Activated naive CD8-positive, alpha-beta T cell treated with anti-CD3 and anti-CD28 coated beads, Interleukin-2, amount 10 ng/mL, durations not matched to agents 7 days and 5 days (primary cell): Measurements from ENCODE around the gene SLC2A13. TPM values are rescaled to one million over a fixed set of nuclear protein-coding genes. Genes with fewer than 3 reads are reported as not detected.
"Not testable (repeated sequence)": the region's sequence is repeated elsewhere in the genome, so short reads cannot be mapped to it uniquely, and the experiment has no call there.

Source experiments
- ATAC-seq: fragments of 150-1000 bp; cut with Tn5 transposase; one replicate; pipeline ENCODE4 v1.10.0; 2021; ENCODE audit warnings: low read depth, moderate library complexity
- POLR2A ChIA-PET: fragments of 350-600 bp; sonication (Branson Sonifier 250); formaldehyde crosslinking; loops from one replicate; lab custom pipeline; 2021; ENCODE audit warnings: antibody characterized with exemption; lab: Charles Lee
- DNase-seq: peaks from one replicate; pipeline ENCODE4 v3.0.0; 2021
- H3K27ac Mint-ChIP-seq: one replicate; pipeline ENCODE4 v1.8.0; 2022; ENCODE audit warnings: mild to moderate bottlenecking, mixed read lengths
- H3K27me3 Mint-ChIP-seq: one replicate; pipeline ENCODE4 v1.8.0; 2022; ENCODE audit warnings: mild to moderate bottlenecking, moderate library complexity, mixed read lengths
- H3K36me3 Mint-ChIP-seq: one replicate; pipeline ENCODE4 v1.8.0; 2021; ENCODE audit warnings: mild to moderate bottlenecking, mixed read lengths
- H3K4me1 Mint-ChIP-seq: one replicate; pipeline ENCODE4 v1.8.0; 2021; ENCODE audit warnings: mixed read lengths
- H3K4me3 Mint-ChIP-seq: one replicate; pipeline ENCODE4 v1.8.0; 2022; ENCODE audit warnings: mild to moderate bottlenecking, moderate library complexity, mixed read lengths
- H3K9me3 Mint-ChIP-seq: one replicate; pipeline ENCODE4 v1.8.0; 2021; ENCODE audit warnings: mixed read lengths
- total RNA-seq, 2 experiments: library from RNA; stranded (reverse); gene quantifications; one replicate each; pipeline ENCODE4 v1.2.3, GENCODE V29; 2021

The SLC2A13 gene
- total RNA-seq, 2 experiments from 2014 or later, result 8.1 to 8.5 TPM

- H3K27ac Mint-ChIP-seq, POLR2A ChIA-PET, H3K9me3 Mint-ChIP-seq, H3K36me3 Mint-ChIP-seq, H3K4me1 Mint-ChIP-seq, H3K4me3 Mint-ChIP-seq, H3K27me3 Mint-ChIP-seq, ATAC-seq, DNase-seq: not testable (repeated sequence)
Measured at GRCh38 chr12:40047002-40047401, 58.9 kb downstream of the SLC2A13 start.

- POLR2A ChIA-PET, result no interaction called here
- no peak overlapping the region for H3K4me3 Mint-ChIP-seq
- no peak overlapping the region for H3K27ac Mint-ChIP-seq
- DNase-seq (no peak), ATAC-seq (no peak)
- no peaks in the 10 kb centered on the region for H3K27me3 Mint-ChIP-seq
- no peaks in the 10 kb centered on the region for H3K9me3 Mint-ChIP-seq
- H3K4me1 Mint-ChIP-seq, result no peaks in the 10 kb centered on the region
- peaks cover 5% of the 10 kb centered on the region for H3K36me3 Mint-ChIP-seq
Measured at GRCh38 chr12:40045656-40046055, 60.2 kb downstream of the SLC2A13 start.

- H3K9me3 Mint-ChIP-seq, result no peaks in the 10 kb centered on the region
- H3K27ac Mint-ChIP-seq, result no peak overlapping the region
- peaks cover 2% of the 10 kb centered on the region for H3K4me1 Mint-ChIP-seq
Measured at GRCh38 chr12:40044396-40044795, 61.5 kb downstream of the SLC2A13 start.

GRCh38 chr12:40039598-40039997 lies 66.3 kb downstream of the SLC2A13 start:
- Mint-ChIP-seq H3K4me3 (no peak overlapping the region), H3K36me3 (peaks cover 4% of the 10 kb centered on the region), H3K27ac (no peak overlapping the region), H3K4me1 (peaks cover 2% of the 10 kb centered on the region), H3K27me3 (no peaks in the 10 kb centered on the region), H3K9me3 (no peaks in the 10 kb centered on the region)
- no peak for DNase-seq
- POLR2A ChIA-PET, result no interaction called here
- no peak for ATAC-seq

More at GRCh38 chr12:40044396-40044795, 61.5 kb downstream of the SLC2A13 start:
- peaks cover 5% of the 10 kb centered on the region for H3K36me3 Mint-ChIP-seq
- POLR2A ChIA-PET, result no interaction called here
- DNase-seq (no peak), ATAC-seq (no peak)
- no peaks in the 10 kb centered on the region for H3K27me3 Mint-ChIP-seq
- no peak overlapping the region for H3K4me3 Mint-ChIP-seq

GRCh38 chr12:40038619-40039018 lies 67.3 kb downstream of the SLC2A13 start:
- ATAC-seq (no peak), DNase-seq (no peak)
- peaks cover 4% of the 10 kb centered on the region for H3K4me1 Mint-ChIP-seq
- POLR2A ChIA-PET, result no interaction called here
- H3K36me3 Mint-ChIP-seq, result peaks cover 4% of the 10 kb centered on the region
- H3K27me3 Mint-ChIP-seq, result no peaks in the 10 kb centered on the region
- H3K9me3 Mint-ChIP-seq, result no peaks in the 10 kb centered on the region
- no peak overlapping the region for H3K27ac Mint-ChIP-seq
- no peak overlapping the region for H3K4me3 Mint-ChIP-seq

- POLR2A ChIA-PET, result no interaction called here
- no peak for DNase-seq
- ATAC-seq, result no peak
- H3K4me1 Mint-ChIP-seq, result peaks cover 9% of the 10 kb centered on the region
- H3K4me3 Mint-ChIP-seq, result no peak overlapping the region
- H3K27me3 Mint-ChIP-seq, result no peaks in the 10 kb centered on the region
- H3K27ac Mint-ChIP-seq, result no peak overlapping the region
- peaks cover 2% of the 10 kb centered on the region for H3K36me3 Mint-ChIP-seq
- no peaks in the 10 kb centered on the region for H3K9me3 Mint-ChIP-seq
Measured at GRCh38 chr12:40034712-40035111, 71.2 kb downstream of the SLC2A13 start.

- POLR2A ChIA-PET, result no interaction called here
- Mint-ChIP-seq H3K27ac (no peak overlapping the region), H3K9me3 (no peaks in the 10 kb centered on the region), H3K4me1 (peaks cover 7% of the 10 kb centered on the region), H3K4me3 (no peak overlapping the region), H3K27me3 (no peaks in the 10 kb centered on the region), H3K36me3 (peaks cover 2% of the 10 kb centered on the region)
- ATAC-seq (no peak), DNase-seq (no peak)
Measured at GRCh38 chr12:40034156-40034555, 71.7 kb downstream of the SLC2A13 start.

- Mint-ChIP-seq H3K27me3 (no peaks in the 10 kb centered on the region), H3K9me3 (no peaks in the 10 kb centered on the region), H3K4me1 (peaks cover 7% of the 10 kb centered on the region), H3K36me3 (peaks cover 2% of the 10 kb centered on the region), H3K27ac (no peak overlapping the region), H3K4me3 (no peak overlapping the region)
- ATAC-seq, result no peak
- POLR2A ChIA-PET, result no interaction called here
- no peak for DNase-seq
Measured at GRCh38 chr12:40033242-40033630, 72.6 kb downstream of the SLC2A13 start.

- no peak overlapping the region for H3K4me3 Mint-ChIP-seq
- peaks cover 7% of the 10 kb centered on the region for H3K4me1 Mint-ChIP-seq
- H3K27me3 Mint-ChIP-seq, result no peaks in the 10 kb centered on the region
- H3K36me3 Mint-ChIP-seq, result peaks cover 3% of the 10 kb centered on the region
- H3K9me3 Mint-ChIP-seq, result no peaks in the 10 kb centered on the region
- no peak overlapping the region for H3K27ac Mint-ChIP-seq
- ATAC-seq, result no peak
- no peak for DNase-seq
- POLR2A ChIA-PET, result no interaction called here
Measured at GRCh38 chr12:40032433-40033241, 73.2 kb downstream of the SLC2A13 start.

- DNase-seq (no peak), ATAC-seq (no peak)
- H3K4me3 Mint-ChIP-seq, result no peak overlapping the region
- H3K36me3 Mint-ChIP-seq, result peaks cover 3% of the 10 kb centered on the region
- no peak overlapping the region for H3K27ac Mint-ChIP-seq
- peaks cover 7% of the 10 kb centered on the region for H3K4me1 Mint-ChIP-seq
- H3K9me3 Mint-ChIP-seq, result no peaks in the 10 kb centered on the region
- H3K27me3 Mint-ChIP-seq, result no peaks in the 10 kb centered on the region
- POLR2A ChIA-PET, result no interaction called here
Measured at GRCh38 chr12:40031965-40032364, 73.9 kb downstream of the SLC2A13 start.

GRCh38 chr12:40030970-40031369 lies 74.9 kb downstream of the SLC2A13 start:
- H3K36me3 Mint-ChIP-seq, H3K27ac Mint-ChIP-seq, POLR2A ChIA-PET, DNase-seq, H3K4me1 Mint-ChIP-seq, H3K9me3 Mint-ChIP-seq, H3K4me3 Mint-ChIP-seq, ATAC-seq, H3K27me3 Mint-ChIP-seq: not testable (repeated sequence)

GRCh38 chr12:40028296-40028695 lies 77.6 kb downstream of the SLC2A13 start:
- ATAC-seq, result no peak
- POLR2A ChIA-PET, result no interaction called here
- no peak overlapping the region for H3K4me3 Mint-ChIP-seq
- H3K27ac Mint-ChIP-seq, result no peak overlapping the region
- no peaks in the 10 kb centered on the region for H3K27me3 Mint-ChIP-seq
- no peaks in the 10 kb centered on the region for H3K9me3 Mint-ChIP-seq
- DNase-seq, result no peak
- peaks cover 6% of the 10 kb centered on the region for H3K36me3 Mint-ChIP-seq
- H3K4me1 Mint-ChIP-seq, result peaks cover 11% of the 10 kb centered on the region

GRCh38 chr12:40022850-40023249 lies 83.0 kb downstream of the SLC2A13 start:
- Mint-ChIP-seq H3K36me3 (peaks cover 3% of the 10 kb centered on the region), H3K4me1 (peaks cover 5% of the 10 kb centered on the region)
- no peak for DNase-seq

GRCh38 chr12:40020261-40020691 lies 85.6 kb downstream of the SLC2A13 start:
- Mint-ChIP-seq H3K9me3 (no peaks in the 10 kb centered on the region), H3K27ac (no peak overlapping the region), H3K27me3 (no peaks in the 10 kb centered on the region), H3K36me3 (peaks cover 4% of the 10 kb centered on the region), H3K4me1 (peaks cover 9% of the 10 kb centered on the region), H3K4me3 (no peak overlapping the region)
- DNase-seq (no peak), ATAC-seq (no peak)
- POLR2A ChIA-PET, result no interaction called here

More at GRCh38 chr12:40022850-40023249, 83.0 kb downstream of the SLC2A13 start:
- Mint-ChIP-seq H3K4me3 (no peak overlapping the region), H3K27ac (no peak overlapping the region), H3K27me3 (no peaks in the 10 kb centered on the region), H3K9me3 (no peaks in the 10 kb centered on the region)
- POLR2A ChIA-PET, result no interaction called here
- no peak for ATAC-seq
